ENCODE data around the gene NTN1.

DNA sequence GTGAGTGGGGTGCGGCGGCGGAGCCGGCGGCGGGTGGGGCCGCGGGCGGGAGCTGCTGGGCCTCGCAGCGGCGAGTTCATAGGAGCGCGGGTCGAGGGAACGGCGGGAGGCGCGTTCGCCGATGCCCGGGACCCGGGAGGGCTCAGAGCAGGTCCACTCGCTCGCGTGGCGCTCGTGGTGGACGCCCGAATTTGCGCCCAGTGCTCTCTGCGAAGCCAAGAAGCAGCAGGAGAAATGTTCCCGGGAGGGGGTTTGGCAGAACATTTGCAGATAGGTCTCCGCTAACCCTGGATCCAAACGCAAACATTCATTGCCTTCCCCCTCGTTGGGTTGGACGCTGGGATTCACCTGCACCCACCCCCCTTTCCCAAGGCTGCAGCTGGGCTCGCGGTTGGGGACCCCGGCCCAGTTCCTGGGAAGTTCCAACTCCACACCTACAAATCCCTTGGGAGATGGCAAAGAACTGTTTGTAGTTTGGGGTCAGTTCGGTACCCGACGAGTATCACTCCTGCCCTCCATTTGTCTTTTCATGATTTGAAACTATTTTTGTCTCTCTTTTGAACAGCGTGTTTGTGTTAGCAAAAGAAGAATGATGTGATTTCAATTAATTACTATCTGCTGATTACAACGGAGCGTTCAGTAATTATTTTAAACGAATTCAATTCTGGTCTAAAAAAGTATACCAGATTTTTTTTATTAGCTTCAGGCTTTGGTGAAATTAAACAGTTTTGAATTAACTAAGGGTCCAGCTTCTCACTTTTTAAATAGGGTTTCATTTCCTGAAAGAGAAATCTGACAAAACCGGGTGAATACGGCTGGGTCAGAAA is 2.3 kb downstream of the NTN1 start:
- TF ChIP-seq CTCF (IDR thresholded peaks at IDR 0.05; ENCODE audit: insufficient read depth, low read length, poor library complexity, severe bottlenecking) (no peak), EZH2phosphoT487 (conservative IDR thresholded peaks at IDR 0.05; ENCODE audit: low read length) (no peak)

Data from SU-DHL-6 (cell line).